Activated CD4-positive, alpha-beta T cell treated with anti-CD3 and anti-CD28 coated beads, Interleukin-2, Interleukin-4, amounts not matched to agents 100 ng/mL and 50 ng/mL, durations not matched to agents 16 hours and 8 hours (primary cell): ENCODE data around the gene GARIN5B.

ENCODE experiments used
- DNase-seq: peaks from one replicate; pipeline ENCODE4 v3.0.0-alpha.2; 2020; ENCODE audit warnings: low spot score

GARIN5B gene

DNA sequence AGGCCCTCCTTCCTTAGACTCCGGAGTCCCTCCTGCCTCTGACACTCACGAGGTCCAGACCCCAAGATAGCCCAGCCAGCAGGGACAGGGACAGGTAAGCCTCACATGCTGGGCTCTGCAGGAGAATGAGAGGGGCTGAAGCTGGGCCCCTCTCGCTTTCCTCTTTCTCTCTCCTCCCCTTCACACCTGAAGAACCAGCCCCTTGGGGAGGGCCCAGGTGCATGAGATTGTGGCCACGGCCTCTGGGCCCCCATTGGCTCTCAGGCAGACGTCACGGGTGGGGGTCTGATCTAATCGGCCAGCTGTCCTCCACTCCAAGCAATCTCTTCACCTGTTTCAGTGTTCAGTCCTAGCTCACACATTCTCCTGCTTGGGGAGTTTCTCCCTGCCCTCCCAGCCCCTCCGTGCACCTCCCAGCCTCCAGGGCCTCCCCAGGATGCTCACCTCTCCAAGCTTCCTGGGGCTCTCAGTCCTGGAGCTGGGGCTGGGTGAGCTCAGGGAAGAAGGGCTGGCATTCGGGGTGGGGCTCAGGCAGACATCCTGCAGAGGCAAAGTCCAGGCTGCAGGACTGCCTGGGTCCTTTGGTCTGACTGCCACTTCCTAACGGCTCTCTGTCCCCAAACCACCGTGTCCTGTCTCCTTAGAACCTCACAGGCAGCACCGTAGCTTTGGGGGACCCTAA is 40.7 kb downstream of the GARIN5B start:
- no peak for DNase-seq

DNA sequence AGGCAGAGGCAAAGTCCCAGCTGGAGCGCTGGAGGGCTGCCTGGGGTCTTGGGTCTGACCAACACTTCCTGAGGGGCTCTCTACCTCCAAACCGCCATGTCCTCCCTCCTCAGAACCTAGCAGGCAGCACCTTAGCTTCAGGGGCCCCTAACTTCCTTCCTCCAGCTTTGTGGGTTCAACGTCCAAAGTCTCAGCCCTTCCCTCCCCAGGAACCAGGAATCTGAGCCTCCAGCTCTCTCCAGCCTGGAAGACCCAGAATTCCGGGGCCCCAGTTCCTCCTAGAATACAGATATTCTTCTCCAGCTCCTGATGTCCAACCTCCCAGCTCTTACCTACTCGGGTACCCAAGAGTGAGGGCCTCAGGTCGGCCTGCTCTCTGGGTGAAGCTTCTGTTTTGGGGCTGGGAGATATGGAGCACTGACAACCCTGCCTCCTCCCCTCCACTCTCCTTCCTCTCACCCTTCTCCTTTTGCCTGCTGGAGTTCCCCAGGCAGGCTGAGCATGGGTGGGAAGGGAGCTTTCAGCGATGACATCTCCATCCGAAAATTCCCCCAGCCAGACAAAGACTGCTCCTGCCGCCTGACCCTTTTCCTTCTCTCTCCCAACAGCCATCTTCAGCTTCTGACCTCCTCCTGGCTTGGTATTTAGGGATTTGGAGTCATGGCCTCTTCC is 41.5 kb downstream of the GARIN5B start:
- DNase-seq, result no peak

DNA sequence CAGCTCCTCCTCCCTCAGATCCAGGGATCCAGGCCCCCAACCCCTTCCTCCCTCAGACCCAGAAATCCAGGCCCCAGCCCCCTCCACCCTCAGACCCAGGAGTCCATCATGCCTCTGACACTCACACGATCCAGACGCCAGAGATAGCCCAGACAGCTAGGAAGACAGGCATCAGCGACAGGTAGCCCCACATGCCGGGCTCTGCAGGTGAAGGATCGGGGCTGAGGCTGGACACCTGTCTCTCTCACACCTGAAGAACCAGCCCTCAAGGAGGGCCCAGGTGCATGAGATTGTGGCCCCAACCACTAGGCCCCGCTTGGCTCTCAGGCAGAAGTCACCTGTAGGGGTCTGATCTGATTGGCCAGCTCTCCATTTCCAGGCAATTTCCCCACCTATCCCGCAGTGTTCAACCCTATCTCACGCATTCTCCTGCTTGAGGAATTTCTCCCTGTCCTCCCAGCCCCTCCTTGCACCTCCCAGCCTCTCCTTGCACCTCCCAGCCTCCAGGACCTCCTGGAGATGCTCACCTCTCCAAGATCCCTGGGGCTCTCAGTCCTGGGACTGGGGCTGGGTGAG is 42.1 kb downstream of the GARIN5B start:
- DNase-seq, result no peak

DNA sequence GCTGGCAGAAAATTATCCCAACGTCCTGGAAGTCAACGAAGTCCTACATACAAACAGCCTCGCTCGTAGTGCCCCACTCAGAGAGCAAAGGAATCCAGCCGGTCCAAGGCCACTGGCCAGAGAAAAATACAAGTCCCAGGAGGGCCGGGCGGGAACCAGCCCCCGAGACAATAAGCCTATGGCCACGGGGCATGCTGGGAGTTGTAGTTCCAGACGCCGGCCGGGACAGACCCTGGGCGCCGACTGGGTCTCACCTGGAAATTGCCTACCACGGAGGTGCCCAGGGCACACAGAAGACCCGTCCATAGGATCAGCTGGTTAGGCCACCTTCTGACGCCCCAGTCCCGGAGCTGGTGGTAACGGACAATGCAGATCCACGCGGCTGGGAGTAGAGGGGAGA is 43.3 kb downstream of the GARIN5B start:
- no peak for DNase-seq

DNA sequence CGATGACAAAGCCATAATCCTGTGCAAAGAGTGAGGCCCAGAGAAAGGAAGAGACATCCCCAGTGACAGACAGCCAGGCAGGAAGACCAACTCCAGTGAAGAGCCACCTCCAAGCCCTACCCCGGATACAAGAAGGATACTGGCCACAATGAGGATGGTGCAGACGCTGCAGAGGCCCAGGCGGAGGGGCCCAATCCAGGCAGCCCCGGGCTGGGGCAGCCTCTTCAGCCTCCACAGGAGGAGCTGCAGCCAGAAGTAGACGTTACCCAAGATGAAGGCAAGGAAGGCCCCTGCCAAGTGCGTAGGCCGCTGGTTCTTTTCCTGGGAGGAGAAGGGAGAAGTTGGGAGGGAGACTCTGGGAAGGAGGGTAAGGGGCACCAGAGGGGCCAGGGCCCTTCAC is 46.4 kb downstream of the GARIN5B start:
- no peak for DNase-seq

DNA sequence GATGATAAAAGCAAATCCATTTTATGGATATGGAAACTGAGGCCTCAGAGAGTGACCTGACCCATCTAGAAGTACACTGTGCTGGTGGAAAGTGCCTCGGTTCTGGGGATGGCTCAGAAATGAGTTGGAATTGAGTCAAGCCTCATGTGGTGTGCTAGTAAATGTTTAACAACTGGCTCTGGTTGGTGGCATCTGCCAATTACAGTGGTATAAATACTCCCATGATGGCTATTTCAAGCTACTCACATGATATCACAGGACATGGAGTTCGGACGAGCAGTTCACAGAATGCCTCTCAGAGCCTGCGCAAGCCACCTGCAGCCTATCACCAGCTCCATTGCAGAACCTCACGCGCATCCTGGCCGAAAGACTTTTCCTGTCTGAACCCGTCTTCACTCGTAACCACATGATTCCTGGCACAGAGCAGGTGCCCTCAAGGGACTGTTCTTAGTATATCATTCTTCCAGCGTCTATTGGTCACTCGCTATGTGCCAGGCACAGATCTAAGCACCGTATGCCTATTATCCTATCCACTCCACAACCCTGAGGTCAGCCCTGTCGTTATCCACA is 47.0 kb downstream of the GARIN5B start:
- DNase-seq, result no peak

DNA sequence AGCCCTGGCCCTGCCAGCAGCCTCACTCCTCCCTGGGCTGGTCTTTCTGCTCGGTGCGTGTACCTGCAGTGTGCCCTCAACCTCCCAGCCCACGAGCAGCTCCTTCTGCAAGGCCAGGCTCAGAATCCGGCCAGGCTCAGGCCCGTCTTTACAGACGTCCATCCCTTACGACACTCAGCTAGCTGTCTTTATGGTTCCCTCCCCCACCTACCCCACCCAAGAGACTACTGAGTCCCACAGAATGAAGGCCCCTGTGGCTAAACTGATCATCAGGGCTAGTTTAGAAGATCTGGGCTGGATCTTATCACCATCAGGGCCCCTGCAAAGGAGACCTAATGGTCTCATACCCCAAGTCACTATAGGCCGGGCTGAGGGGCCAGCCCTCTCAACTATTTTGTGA is 48.7 kb downstream of the GARIN5B start:
- DNase-seq, result no peak

DNA sequence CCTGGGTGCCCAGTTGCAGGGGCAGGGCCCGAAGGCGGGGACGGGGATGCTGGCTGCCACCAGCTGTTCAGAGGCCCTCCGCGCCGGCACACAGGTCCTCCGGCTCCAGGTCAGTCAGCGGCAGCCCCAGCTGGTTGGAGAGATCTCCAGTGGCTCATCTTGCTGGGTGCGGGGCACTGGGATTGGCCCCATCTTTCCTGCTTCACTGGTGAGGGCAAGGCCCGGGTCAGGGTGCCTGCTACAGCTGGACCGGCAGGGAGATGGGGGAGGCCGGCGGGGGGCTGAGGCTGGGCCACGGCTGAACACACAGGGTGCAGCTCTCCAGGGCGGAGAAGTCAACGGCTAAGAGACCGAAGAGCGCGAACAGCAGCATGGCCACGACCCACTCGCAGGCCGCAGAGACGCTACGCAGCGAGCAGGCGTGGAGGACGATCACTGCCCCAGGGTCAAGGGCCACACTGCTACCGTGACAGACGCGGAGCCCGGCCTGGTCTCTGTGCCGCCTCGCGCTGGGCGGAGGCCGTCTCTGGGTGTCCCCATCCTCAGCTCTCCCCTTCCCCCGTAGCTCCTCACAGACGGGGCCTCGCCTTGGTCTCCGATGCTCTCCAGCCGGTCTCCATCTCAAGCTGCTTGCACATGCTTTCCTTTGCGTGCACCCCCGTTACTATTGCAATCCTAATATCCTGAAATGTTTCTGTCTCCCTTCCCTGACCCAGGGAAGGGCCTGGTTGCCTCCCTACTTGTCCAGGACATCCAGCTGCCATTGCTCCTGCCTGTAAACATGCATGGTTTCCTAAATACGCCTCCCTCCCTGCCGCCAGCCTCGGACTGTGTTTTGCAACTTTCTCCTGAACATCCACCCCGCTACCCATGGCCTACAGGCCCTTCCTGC is 50.2 kb downstream of the GARIN5B start:
- DNase-seq, result no peak

DNA sequence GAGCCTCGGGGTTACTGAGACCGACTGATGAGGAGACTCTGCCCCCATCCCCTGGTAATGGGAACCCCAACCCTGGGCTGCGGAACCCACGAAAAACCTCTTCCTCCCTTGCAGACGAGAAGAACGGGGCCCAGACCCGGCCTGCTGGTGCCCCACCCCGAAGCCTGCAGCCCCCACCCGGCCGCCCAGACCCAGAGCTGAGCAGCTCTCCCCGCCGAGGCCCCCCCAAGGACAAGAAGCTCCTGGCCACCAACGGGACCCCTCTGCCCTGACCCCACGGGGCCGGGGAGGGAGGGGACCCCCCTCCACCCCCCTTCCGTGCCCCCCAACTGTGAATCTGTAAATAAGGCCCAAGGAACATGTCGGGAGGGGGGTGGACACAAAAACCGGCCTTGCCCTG is 51.3 kb downstream of the GARIN5B start:
- DNase-seq, result no peak

GRCh38 chr19:55311397-55311796 is 51.7 kb downstream of the GARIN5B start:
- no peak for DNase-seq

DNA sequence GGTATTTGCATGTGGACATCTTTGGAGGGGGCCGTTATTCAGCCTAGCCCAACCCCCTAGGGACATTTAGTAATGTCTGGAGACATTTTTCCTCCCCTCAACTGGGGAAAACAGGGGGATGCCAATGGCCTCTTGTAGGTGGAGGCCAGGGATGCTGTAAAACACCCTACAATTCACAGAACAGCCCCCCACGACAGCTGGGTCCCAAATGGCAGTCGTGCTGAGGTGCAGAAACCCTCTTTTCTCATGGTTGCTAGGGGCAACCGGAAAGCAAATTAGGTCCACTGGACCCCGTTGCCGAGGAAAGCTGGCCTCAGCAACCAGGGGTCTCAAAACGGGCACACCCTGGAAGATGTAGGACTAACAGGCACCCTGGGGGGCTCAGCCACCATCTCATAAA is 52.6 kb downstream of the GARIN5B start:
- DNase-seq, result no peak

- DNase-seq, result no peak
These were observed 53.6 kb downstream of the GARIN5B start for GRCh38 chr19:55309448-55309847.

DNA sequence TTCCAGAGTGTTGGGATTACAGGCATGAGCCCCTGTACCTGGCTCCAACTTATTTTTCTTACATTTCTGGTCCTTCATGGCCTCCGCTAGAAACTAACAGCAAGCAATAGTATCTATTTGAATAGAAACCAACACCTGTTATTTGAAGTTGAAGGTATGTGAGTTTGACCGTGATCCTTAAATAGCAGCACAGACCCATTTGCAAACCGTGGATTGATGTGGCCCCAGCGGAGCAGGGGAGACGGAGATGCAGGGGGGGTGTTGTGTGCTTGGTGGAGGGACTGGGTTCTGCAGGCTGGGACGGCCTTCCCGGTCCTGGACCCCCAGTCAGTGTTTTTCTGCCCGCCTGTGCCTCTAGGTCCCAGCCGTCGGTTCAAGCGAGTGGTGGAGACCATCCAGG is 54.8 kb downstream of the GARIN5B start:
- DNase-seq, result no peak

- no peak for DNase-seq
These were observed 56.3 kb downstream of the GARIN5B start for GRCh38 chr19:55306712-55307111.

DNA sequence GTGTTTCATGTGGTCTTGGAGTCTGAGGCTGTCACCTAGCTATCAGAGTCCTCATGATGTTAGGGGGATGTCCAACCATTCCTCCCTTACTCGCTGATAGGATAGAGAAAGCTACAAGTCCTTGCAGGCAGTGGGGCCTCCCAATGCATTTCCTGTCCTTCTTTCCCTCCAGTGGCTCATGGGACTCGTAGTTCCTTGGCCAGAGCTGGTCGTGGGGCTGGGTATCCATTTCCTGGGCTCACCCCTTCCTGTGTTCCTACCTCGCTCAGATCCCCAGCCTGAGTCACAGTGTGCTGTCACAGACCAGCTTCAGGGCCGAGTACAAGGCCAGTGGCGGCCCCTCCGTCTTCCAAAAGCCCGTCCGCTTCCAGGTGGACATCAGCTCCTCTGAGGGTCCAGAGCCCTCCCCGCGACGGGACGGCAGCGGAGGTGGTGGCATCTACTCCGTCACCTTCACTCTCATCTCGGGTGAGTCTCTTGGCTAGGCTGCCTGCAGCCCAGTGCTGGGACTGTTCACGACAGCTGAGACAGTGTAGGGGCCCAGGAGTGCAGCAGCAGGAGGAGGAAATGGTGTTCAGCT is 57.0 kb downstream of the GARIN5B start:
- no peak for DNase-seq

DNA sequence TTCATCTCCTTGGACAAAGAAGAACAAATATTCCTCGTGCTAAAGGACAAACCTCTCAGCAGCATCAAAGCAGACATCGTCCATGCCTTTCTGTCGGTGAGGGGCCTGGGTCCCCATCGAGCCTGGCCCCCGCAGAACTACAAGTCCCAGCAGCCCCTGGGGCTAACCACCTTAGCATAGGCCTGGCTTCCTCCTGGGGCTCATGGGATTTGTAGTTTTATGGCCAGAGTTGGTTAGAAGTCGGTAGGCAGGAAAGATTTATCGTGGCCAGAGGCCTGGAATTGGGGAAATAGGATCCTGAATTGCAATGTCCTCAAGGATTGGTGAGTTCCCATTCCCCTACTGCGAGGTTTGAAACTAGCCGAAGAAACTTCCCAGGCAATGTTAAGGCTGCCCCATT is 57.6 kb downstream of the GARIN5B start:
- peak; percentile 56 for DNase-seq

DNA sequence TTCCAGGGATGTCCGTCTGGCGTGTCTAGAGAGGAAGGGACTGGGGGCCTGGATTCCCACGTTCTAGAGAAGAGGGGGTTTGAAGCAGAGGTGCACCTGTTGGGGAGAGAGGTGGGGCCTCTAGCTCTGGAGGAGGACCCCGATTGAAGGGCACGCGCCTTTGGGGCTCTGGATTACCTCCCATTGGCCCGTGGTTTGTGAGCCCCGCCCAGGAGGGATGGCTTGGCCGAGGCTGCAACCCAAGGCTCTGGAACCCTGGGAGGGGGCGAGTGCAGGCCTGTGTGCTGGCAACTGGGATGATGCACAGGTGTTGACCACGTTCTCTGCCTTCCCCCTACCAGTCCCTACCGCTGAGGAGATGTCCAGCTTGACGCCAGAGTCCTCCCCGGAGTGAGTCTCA is 58.1 kb downstream of the GARIN5B start:
- DNase-seq, result no peak
